IMR-90 (cell line): Measurements from ENCODE around the gene MFAP3L. TPM values are rescaled to one million over a fixed set of nuclear protein-coding genes. Genes with fewer than 3 reads are reported as not detected.

Source experiments
- ATAC-seq: fragments of 200-7000 bp; cut with Tn5 transposase; 2 replicates; pipeline ENCODE4 v1.9.1; 2020; ENCODE audit warnings: low read depth, mild to moderate bottlenecking, moderate library complexity
- BruUV-seq: library from RNA; stranded (reverse); fragments of 400-500 nt; replicated peaks from 2 replicates; lab custom pipeline; 2021; lab: Mats Ljungman, UMichigan
- CTCF ChIA-PET: fragments of 300-600 bp; formaldehyde crosslinking; extraction: SDS; loops from one replicate; lab custom pipeline; 2021; ENCODE audit warnings: antibody characterized with exemption; lab: Yijun Ruan, JAX
- POLR2A ChIA-PET: fragments of 300-600 bp; sonication (Branson Sonifier 250); formaldehyde crosslinking; loops from one replicate; lab custom pipeline; 2022; ENCODE audit warnings: antibody characterized with exemption; ENCODE audit not compliant: unreplicated experiment; lab: Charles Lee
- DNase-seq: peaks from one replicate; pipeline ENCODE4 v3.0.0; 2013
- H2AFZ ChIP-seq: replicated peaks from 2 replicates; pipeline ENCODE3; 2013; ENCODE audit warnings: low read length, mild to moderate bottlenecking; ENCODE audit not compliant: poor library complexity
- H2AK5ac ChIP-seq: 2 replicates; pipeline ENCODE4 v1.6.1; 2013; ENCODE audit warnings: low read depth, low read length, inconsistent platforms
- H2AK9ac ChIP-seq: replicated peaks from 2 replicates; pipeline ENCODE3; 2013; ENCODE audit warnings: mild to moderate bottlenecking, low read depth, low read length, moderate library complexity; ENCODE audit not compliant: poor library complexity
- H2BK120ac ChIP-seq: 2 replicates; pipeline ENCODE4 v1.6.1; 2013; ENCODE audit warnings: low read depth, low read length, inconsistent platforms
- H2BK15ac ChIP-seq: 3 replicates; pipeline ENCODE4 v1.6.1; 2013; ENCODE audit warnings: low read depth, low read length, inconsistent platforms
- H2BK20ac ChIP-seq: 2 replicates; pipeline ENCODE4 v1.6.1; 2013; ENCODE audit warnings: low read depth, mild to moderate bottlenecking, inconsistent platforms, low read length, moderate library complexity
- H2BK5ac ChIP-seq: 2 replicates; pipeline ENCODE4 v1.6.1; 2013; ENCODE audit warnings: mild to moderate bottlenecking, low read depth, low read length, inconsistent platforms; ENCODE audit not compliant: poor library complexity, severe bottlenecking
- H3K14ac ChIP-seq: replicated peaks from 2 replicates; pipeline ENCODE4 v1.6.1; 2013; ENCODE audit warnings: low read depth, low read length, inconsistent platforms
- H3K18ac ChIP-seq: 2 replicates; pipeline ENCODE4 v1.6.1; 2013; ENCODE audit warnings: low read depth, low read length, control low read depth
- H3K23ac ChIP-seq: 2 replicates; pipeline ENCODE4 v1.6.1; 2013; ENCODE audit warnings: low read depth, low read length, inconsistent platforms
- H3K27ac ChIP-seq: 2 replicates; pipeline ENCODE4 v1.5.1; 2013; ENCODE audit warnings: mild to moderate bottlenecking, control low read depth, low read length; ENCODE audit not compliant: insufficient read depth
- H3K27me3 ChIP-seq: 2 replicates; pipeline ENCODE4 v1.6.1; 2013; ENCODE audit warnings: low read length; ENCODE audit not compliant: control insufficient read depth, insufficient read depth
- H3K36me3 ChIP-seq: 2 replicates; pipeline ENCODE4 v1.6.1; 2013; ENCODE audit warnings: low read length, mixed read lengths; ENCODE audit not compliant: control insufficient read depth, insufficient read depth
- H3K4ac ChIP-seq: 2 replicates; pipeline ENCODE4 v1.6.1; 2013; ENCODE audit warnings: low read depth, low read length, inconsistent platforms
- H3K4me1 ChIP-seq: 2 replicates; pipeline ENCODE4 v1.6.1; 2013; ENCODE audit warnings: low read length, mixed read lengths; ENCODE audit not compliant: control insufficient read depth, insufficient read depth
- H3K4me2 ChIP-seq: 2 replicates; pipeline ENCODE4 v1.6.1; 2013; ENCODE audit warnings: low read depth, mild to moderate bottlenecking, control low read depth, low read length, moderate library complexity
- H3K4me3 ChIP-seq: 2 replicates; pipeline ENCODE4 v1.5.1; 2013; ENCODE audit warnings: low read depth, mild to moderate bottlenecking, control low read depth, low read length, moderate library complexity; ENCODE audit not compliant: insufficient read depth
- H3K56ac ChIP-seq: 2 replicates; pipeline ENCODE4 v1.6.1; 2013; ENCODE audit warnings: low read length, inconsistent platforms; ENCODE audit not compliant: insufficient read depth; ENCODE audit errors: extremely low read depth
- H3K79me1 ChIP-seq, 2 experiments: 2 replicates each; pipeline ENCODE4 v1.6.1; 2013; ENCODE audit warnings: low read length in 2 of 2, inconsistent platforms in 1 of 2, low read depth in 1 of 2
- H3K9ac ChIP-seq: 2 replicates; pipeline ENCODE4 v1.6.1; 2013; ENCODE audit warnings: low read depth, low read length, control low read depth
- H3K9me1 ChIP-seq: 2 replicates; pipeline ENCODE4 v1.6.1; 2013; ENCODE audit warnings: low read length, inconsistent platforms; ENCODE audit not compliant: insufficient read depth
- H3K9me3 ChIP-seq: 2 replicates; pipeline ENCODE4 v1.6.1; 2013; ENCODE audit warnings: low read length; ENCODE audit not compliant: control insufficient read depth, insufficient read depth
- H4K20me1 ChIP-seq: 2 replicates; pipeline ENCODE4 v1.6.1; 2013; ENCODE audit warnings: low read length, inconsistent platforms; ENCODE audit not compliant: insufficient read depth
- H4K5ac ChIP-seq: 2 replicates; pipeline ENCODE4 v1.6.1; 2013; ENCODE audit warnings: mild to moderate bottlenecking, low read depth, low read length, control low read depth
- H4K8ac ChIP-seq, 2 experiments: 2 replicates each; pipeline ENCODE4 v1.6.1; 2013; ENCODE audit warnings: low read depth in 2 of 2, low read length in 2 of 2, control low read depth in 1 of 2, inconsistent platforms in 1 of 2
- H4K91ac ChIP-seq: 2 replicates; pipeline ENCODE4 v1.6.1; 2013; ENCODE audit warnings: low read depth, low read length, inconsistent platforms; ENCODE audit not compliant: insufficient read depth
- CTCF ChIP-seq: conservative IDR thresholded peaks from 2 replicates; pipeline ENCODE4 v1.5.1; 2012; ENCODE audit warnings: mild to moderate bottlenecking, low read depth, low read length, improper control_type of control experiment
- ELK1 ChIP-seq: fragments of 150-350 bp; IDR thresholded peaks from 2 replicates; pipeline ENCODE4 v1.6.1; 2016; ENCODE audit warnings: low read depth, mild to moderate bottlenecking, low read length, moderate library complexity, borderline replicate concordance
- FOS ChIP-seq: fragments of 150-350 bp; IDR thresholded peaks from 2 replicates; pipeline ENCODE4 v1.6.1; 2016; ENCODE audit warnings: low read depth, low read length
- MAFK ChIP-seq: IDR thresholded peaks from 2 replicates; pipeline ENCODE4 v1.6.1; 2012; ENCODE audit warnings: low read depth, low read length, improper control_type of control experiment
- MXI1 ChIP-seq: IDR thresholded peaks from 2 replicates; pipeline ENCODE4 v1.6.1; 2012; ENCODE audit warnings: low read depth, mild to moderate bottlenecking, low read length, moderate library complexity, borderline replicate concordance
- NFE2L2 ChIP-seq: fragments of 150-350 bp; IDR thresholded peaks from 2 replicates; pipeline ENCODE4 v1.6.1; 2016; ENCODE audit warnings: low read depth, mild to moderate bottlenecking, low read length
- POLR2A ChIP-seq: IDR thresholded peaks from 2 replicates; pipeline ENCODE4 v1.6.1; 2012; ENCODE audit warnings: mild to moderate bottlenecking, low read depth, low read length
- RAD21 ChIP-seq: IDR thresholded peaks from 2 replicates; pipeline ENCODE4 v1.6.1; 2012; ENCODE audit warnings: low read length, improper control_type of control experiment
- RCOR1 ChIP-seq: IDR thresholded peaks from 2 replicates; pipeline ENCODE4 v1.6.1; 2012; ENCODE audit warnings: mild to moderate bottlenecking, low read length, improper control_type of control experiment; ENCODE audit not compliant: insufficient replicate concordance
- RFX5 ChIP-seq: IDR thresholded peaks from 2 replicates; pipeline ENCODE4 v1.8.0; 2012; ENCODE audit warnings: low read depth, mild to moderate bottlenecking, low read length, moderate library complexity
- SMC3 ChIP-seq: fragments of 150-350 bp; IDR thresholded peaks from 2 replicates; pipeline ENCODE4 v1.6.1; 2016; ENCODE audit warnings: low read depth, mild to moderate bottlenecking, antibody characterized with exemption, low read length, moderate library complexity
- USF2 ChIP-seq: fragments of 150-350 bp; IDR thresholded peaks from 2 replicates; pipeline ENCODE4 v1.6.1; 2017; ENCODE audit warnings: mild to moderate bottlenecking, antibody characterized with exemption, low read length, low read depth
- WGBS, 2 experiments: methylation state at CpG; one replicate each; pipeline versions ENCODE4 v1.1.5 to v1.1.7; 2013; ENCODE audit warnings: missing lambda C conversion rate in 2 of 2; ENCODE audit not compliant: insufficient read length in 1 of 2; ENCODE audit errors: extremely low coverage in 2 of 2; 5-methylcytosine and 5-hydroxymethylcytosine counted together
- dilution Hi-C: fragments of 300-500 bp; cut with HindIII; formaldehyde crosslinking; loops from one replicate; pipeline ENCODE4 v1.14.3; 2018; ENCODE audit warnings: low sequenced_read_pairs; ENCODE audit not compliant: unreplicated experiment
- in situ Hi-C: fragments of 300-500 bp; cut with MboI; formaldehyde crosslinking; loops from 3 replicates; pipeline ENCODE4 v1.14.3; 2019; ENCODE audit warnings: low sequenced_read_pairs, inconsistent platforms, mixed read lengths
- intact Hi-C: fragments of 100-400 bp; cut with micrococcal nuclease; formaldehyde crosslinking; loops from 2 replicates; pipeline ENCODE4 v1.10.0; 2022
- polyA plus RNA-seq, 3 experiments: library from polyadenylated mRNA; depleted of rRNA; stranded (reverse); fragments of >200 nt; gene quantifications; 2 replicates each; pipeline ENCODE4 v1.2.3, GENCODE V29; 2012; ENCODE audit warnings: low replicate concordance in 1 of 3
- total RNA-seq: library from RNA; depleted of rRNA; stranded (reverse); fragments of >200 nt; gene quantifications from 2 replicates; pipeline ENCODE4 v1.2.3, GENCODE V29; 2012

Gene MFAP3L
- total and polyA plus RNA-seq, 2 of the 4 experiments (the other 2 are of a cell fraction) = 0.22 to 0.36 TPM

- in situ Hi-C loops (no loop called here), intact Hi-C loops (no loop called here), dilution Hi-C loops (no loop called here)
- no peak overlapping the region for H2BK5ac ChIP-seq
- no peak overlapping the region for H3K9ac ChIP-seq
- no peak overlapping the region for H2AK9ac ChIP-seq
- H3K23ac ChIP-seq = no peak overlapping the region
- H3K27me3 ChIP-seq = no peaks in the 10 kb centered on the region
- H4K91ac ChIP-seq = no peak overlapping the region
- H4K5ac ChIP-seq = no peak overlapping the region
- H2BK120ac ChIP-seq = no peak overlapping the region
- H3K4me1 ChIP-seq = no peaks in the 10 kb centered on the region
- no peak overlapping the region for H2BK20ac ChIP-seq
- no peak overlapping the region for H3K56ac ChIP-seq
- H3K27ac ChIP-seq = no peak overlapping the region
- H3K9me3 ChIP-seq = no peaks in the 10 kb centered on the region
- H4K20me1 ChIP-seq = no peaks in the 10 kb centered on the region
- ChIA-PET CTCF (no interaction called here), POLR2A (no interaction called here)
- ATAC-seq = no peak
- H3K4me2 ChIP-seq = no peak overlapping the region
- no CpG with 5 or more reads among the region's 3 CpGs for WGBS, 2 experiments
- no peaks in the 10 kb centered on the region for H3K9me1 ChIP-seq
- no peaks in the 10 kb centered on the region for H3K79me1 ChIP-seq
- TF ChIP-seq RAD21 = no peak
- no peak for TF ChIP-seq USF2
- no peak for TF ChIP-seq CTCF
- TF ChIP-seq RCOR1 = no peak
- no peak for TF ChIP-seq MXI1
- no peak for TF ChIP-seq SMC3
- TF ChIP-seq NFE2L2 = no peak
- TF ChIP-seq POLR2A = no peak
- TF ChIP-seq ELK1 = no peak
- no peak for TF ChIP-seq FOS
- TF ChIP-seq RFX5 = no peak
- no peak for TF ChIP-seq MAFK
- DNase-seq = no peak
- no peak overlapping the region for H2AFZ ChIP-seq
- H3K18ac ChIP-seq = no peak overlapping the region
- no peaks in the 10 kb centered on the region for H3K36me3 ChIP-seq
- no peak overlapping the region for H4K8ac ChIP-seq
- no peak overlapping the region for H2BK15ac ChIP-seq
- no peak overlapping the region for H3K14ac ChIP-seq
- H3K4ac ChIP-seq = no peak overlapping the region
- no TSS peak for BruUV-seq
- H3K4me3 ChIP-seq = no peak overlapping the region
- no peak overlapping the region for H2AK5ac ChIP-seq
These were observed 42.0 kb downstream of the MFAP3L start for GRCh38 chr4:169984173-169984572.
